Measurements from ENCODE around the gene SLC9B2.
A peak's percentile ranks its signal among the peaks of the same experiment; 100 is the strongest.

SLC9B2 gene

GRCh38 chr4:103052145-103052544, 24.4 kb downstream of the SLC9B2 start:
- Histone ChIP-seq H2BK5ac (ENCODE audit: low read depth, low read length, poor library complexity) (no peak overlapping the region), H3K4me2 (ENCODE audit: low read length) (no peak overlapping the region), H2BK120ac (ENCODE audit: insufficient read depth, low read length, poor library complexity) (no peak overlapping the region), H3K79me2 (ENCODE audit: control insufficient read depth, insufficient read depth, low read length, poor library complexity) (no peaks in the 10 kb centered on the region), H3K23ac (ENCODE audit: low read length) (no peak overlapping the region), H3K14ac (ENCODE audit: low read length) (no peak overlapping the region), H3K4me1 (ENCODE audit: control insufficient read depth in 1 of 2, insufficient read depth in 2 of 2, low read length in 2 of 2) (no peaks in the 10 kb centered on the region), H3K4me3 (ENCODE audit: low read depth, low read length) (no peak overlapping the region), H4K12ac (ENCODE audit: low read depth, low read length) (no peak overlapping the region), H3K9me3 (ENCODE audit: insufficient read depth, low read depth, low read length) (no peaks in the 10 kb centered on the region), H3K27me3 (ENCODE audit: insufficient read depth, low read length) (no peaks in the 10 kb centered on the region), H2BK12ac (ENCODE audit: low read length) (no peak overlapping the region), H4K8ac (ENCODE audit: low read depth, low read length) (no peak overlapping the region), H2AK5ac (ENCODE audit: low read length) (no peak overlapping the region), H3K4ac (ENCODE audit: low read depth, low read length) (no peak overlapping the region), H3K18ac (ENCODE audit: low read length) (no peak overlapping the region), H3K36me3 (ENCODE audit: control insufficient read depth in 1 of 2, insufficient read depth in 2 of 2, low read length in 2 of 2) (no peaks in the 10 kb centered on the region), H3K9ac (ENCODE audit: low read length) (no peak overlapping the region), H2AFZ (ENCODE audit: insufficient read depth, low read length, poor library complexity) (no peak overlapping the region), H4K91ac (ENCODE audit: low read depth, low read length) (no peak overlapping the region), H3K27ac (ENCODE audit: low read depth, low read length) (no peak overlapping the region), H3K79me1 (ENCODE audit: low read length) (no peaks in the 10 kb centered on the region)
- WGBS (ENCODE audit: extremely low coverage, insufficient coverage, insufficient read length): no CpG with 5 or more reads among the region's 3 CpGs
- DNase-seq: no peak

- Histone ChIP-seq H3K18ac (ENCODE audit: low read length) (no peak overlapping the region), H2BK5ac (ENCODE audit: low read depth, low read length, poor library complexity) (no peak overlapping the region), H3K4ac (ENCODE audit: low read depth, low read length) (no peak overlapping the region), H2AFZ (ENCODE audit: insufficient read depth, low read length, poor library complexity) (no peak overlapping the region), H3K27me3 (ENCODE audit: insufficient read depth, low read length) (no peaks in the 10 kb centered on the region), H2AK5ac (ENCODE audit: low read length) (no peak overlapping the region), H3K79me2 (ENCODE audit: control insufficient read depth, insufficient read depth, low read length, poor library complexity) (no peaks in the 10 kb centered on the region), H3K14ac (ENCODE audit: low read length) (no peak overlapping the region), H3K27ac (ENCODE audit: low read depth, low read length) (no peak overlapping the region), H3K23ac (ENCODE audit: low read length) (no peak overlapping the region), H4K8ac (ENCODE audit: low read depth, low read length) (no peak overlapping the region), H3K9ac (ENCODE audit: low read length) (no peak overlapping the region), H3K4me1 (ENCODE audit: control insufficient read depth in 1 of 2, insufficient read depth in 2 of 2, low read length in 2 of 2) (no peaks in the 10 kb centered on the region), H3K79me1 (ENCODE audit: low read length) (no peaks in the 10 kb centered on the region), H3K4me3 (ENCODE audit: low read depth, low read length) (no peak overlapping the region), H3K4me2 (ENCODE audit: low read length) (no peak overlapping the region), H2BK120ac (ENCODE audit: insufficient read depth, low read length, poor library complexity) (no peak overlapping the region), H3K9me3 (ENCODE audit: insufficient read depth, low read depth, low read length) (no peaks in the 10 kb centered on the region), H3K36me3 (ENCODE audit: control insufficient read depth in 1 of 2, insufficient read depth in 2 of 2, low read length in 2 of 2) (no peaks in the 10 kb centered on the region), H4K91ac (ENCODE audit: low read depth, low read length) (no peak overlapping the region), H4K12ac (ENCODE audit: low read depth, low read length) (no peak overlapping the region), H2BK12ac (ENCODE audit: low read length) (no peak overlapping the region)
- no CpG with 5 or more reads among the region's 2 CpGs for WGBS (ENCODE audit: extremely low coverage, insufficient coverage, insufficient read length)
- DNase-seq: no peak
Observed at GRCh38 chr4:103050736-103051436, 25.7 kb downstream of the SLC9B2 start.

- Histone ChIP-seq H3K79me1 (ENCODE audit: low read length) (no peaks in the 10 kb centered on the region), H2BK120ac (ENCODE audit: insufficient read depth, low read length, poor library complexity) (no peak overlapping the region), H3K9ac (ENCODE audit: low read length) (no peak overlapping the region)
Observed at GRCh38 chr4:103046416-103047290, 29.9 kb downstream of the SLC9B2 start.

GRCh38 chr4:103044183-103044582, 32.4 kb downstream of the SLC9B2 start:
- Histone ChIP-seq H3K18ac (ENCODE audit: low read length) (no peak overlapping the region), H3K79me2 (ENCODE audit: control insufficient read depth, insufficient read depth, low read length, poor library complexity) (no peaks in the 10 kb centered on the region), H3K79me1 (ENCODE audit: low read length) (no peaks in the 10 kb centered on the region), H2AFZ (ENCODE audit: insufficient read depth, low read length, poor library complexity) (no peak overlapping the region), H3K27ac (ENCODE audit: low read depth, low read length) (no peak overlapping the region), H3K9ac (ENCODE audit: low read length) (no peak overlapping the region), H3K9me3 (ENCODE audit: insufficient read depth, low read depth, low read length) (no peaks in the 10 kb centered on the region), H2BK120ac (ENCODE audit: insufficient read depth, low read length, poor library complexity) (no peak overlapping the region), H3K4me1 (ENCODE audit: control insufficient read depth in 1 of 2, insufficient read depth in 2 of 2, low read length in 2 of 2) (no peaks in the 10 kb centered on the region), H3K23ac (ENCODE audit: low read length) (no peak overlapping the region), H2BK5ac (ENCODE audit: low read depth, low read length, poor library complexity) (no peak overlapping the region), H3K4ac (ENCODE audit: low read depth, low read length) (no peak overlapping the region), H2AK5ac (ENCODE audit: low read length) (no peak overlapping the region), H3K4me3 (ENCODE audit: low read depth, low read length) (no peak overlapping the region), H4K91ac (ENCODE audit: low read depth, low read length) (no peak overlapping the region), H3K27me3 (ENCODE audit: insufficient read depth, low read length) (no peaks in the 10 kb centered on the region), H3K14ac (ENCODE audit: low read length) (no peak overlapping the region), H2BK12ac (ENCODE audit: low read length) (no peak overlapping the region), H4K8ac (ENCODE audit: low read depth, low read length) (no peak overlapping the region), H3K36me3 (ENCODE audit: control insufficient read depth in 1 of 2, insufficient read depth in 2 of 2, low read length in 2 of 2) (no peaks in the 10 kb centered on the region), H3K4me2 (ENCODE audit: low read length) (no peak overlapping the region), H4K12ac (ENCODE audit: low read depth, low read length) (no peak overlapping the region)
- DNase-seq: no peak
- no CpG with 5 or more reads among the region's 2 CpGs for WGBS (ENCODE audit: extremely low coverage, insufficient coverage, insufficient read length)

More at GRCh38 chr4:103046416-103047290, 29.9 kb downstream of the SLC9B2 start:
- H3K18ac ChIP-seq (ENCODE audit: low read length): no peak overlapping the region
- no peak overlapping the region for H3K23ac ChIP-seq (ENCODE audit: low read length)
- no CpG with 5 or more reads among the region's 5 CpGs for WGBS (ENCODE audit: extremely low coverage, insufficient coverage, insufficient read length)
- peak in 1 of 2 donors; percentile 64 for DNase-seq
- no peak overlapping the region for H2BK5ac ChIP-seq (ENCODE audit: low read depth, low read length, poor library complexity)
- no peak overlapping the region for H3K4me2 ChIP-seq (ENCODE audit: low read length)
- no peaks in the 10 kb centered on the region for H3K27me3 ChIP-seq (ENCODE audit: insufficient read depth, low read length)
- no peak overlapping the region for H2AK5ac ChIP-seq (ENCODE audit: low read length)
- no peak overlapping the region for H4K8ac ChIP-seq (ENCODE audit: low read depth, low read length)
- H3K79me2 ChIP-seq (ENCODE audit: control insufficient read depth, insufficient read depth, low read length, poor library complexity): no peaks in the 10 kb centered on the region
- H2BK12ac ChIP-seq (ENCODE audit: low read length): no peak overlapping the region
- H4K91ac ChIP-seq (ENCODE audit: low read depth, low read length): no peak overlapping the region
- H3K14ac ChIP-seq (ENCODE audit: low read length): no peak overlapping the region
- H3K36me3 ChIP-seq (ENCODE audit: control insufficient read depth in 1 of 2, insufficient read depth in 2 of 2, low read length in 2 of 2): no peaks in the 10 kb centered on the region
- no peak overlapping the region for H3K4me3 ChIP-seq (ENCODE audit: low read depth, low read length)
- H4K12ac ChIP-seq (ENCODE audit: low read depth, low read length): no peak overlapping the region
- H2AFZ ChIP-seq (ENCODE audit: insufficient read depth, low read length, poor library complexity): no peak overlapping the region
- H3K4me1 ChIP-seq (ENCODE audit: control insufficient read depth in 1 of 2, insufficient read depth in 2 of 2, low read length in 2 of 2): no peaks in the 10 kb centered on the region
- no peak overlapping the region for H3K27ac ChIP-seq (ENCODE audit: low read depth, low read length)
- H3K9me3 ChIP-seq (ENCODE audit: insufficient read depth, low read depth, low read length): no peaks in the 10 kb centered on the region
- H3K4ac ChIP-seq (ENCODE audit: low read depth, low read length): no peak overlapping the region

All from trophoblast cell (in vitro differentiated cells and primary cell).